Effector CD8-positive, alpha-beta T cell (primary cell): ENCODE data around the gene TMEM52B.
A peak's percentile ranks its signal among the peaks of the same experiment; 100 is the strongest.
"Not testable (repeated sequence)": the region's sequence is repeated elsewhere in the genome, so short reads cannot be mapped to it uniquely, and the experiment has no call there.

Experiments used
- DNase-seq: peaks from one replicate; lab custom pipeline; 2025; lab: John Stamatoyannopoulos, UW

TMEM52B gene

GRCh38 chr12:10171973-10172728 is 6.7 kb upstream of the TMEM52B start, which contains the start of gene OLR1:
Gene OLR1 (minus strand): TSS chr12:10172132. CDS start chr12:10172077, 55 bp downstream.
- DNase-seq, result no peak

GRCh38 chr12:10174986-10175614 is 3.7 kb upstream of the TMEM52B start:
- DNase-seq, result no peak

GRCh38 chr12:10175846-10176636 is 2.8 kb upstream of the TMEM52B start:
- DNase-seq, result no peak

- DNase-seq, result no peak
Measured at GRCh38 chr12:10179776-10180181, 947 bp downstream of the TMEM52B start.

- no peak for DNase-seq
Measured at GRCh38 chr12:10182354-10183049, 3.7 kb downstream of the TMEM52B start.

GRCh38 chr12:10184261-10184843 is 5.5 kb downstream of the TMEM52B start:
- DNase-seq, result no peak

GRCh38 chr12:10186299-10186698 is 7.5 kb downstream of the TMEM52B start:
- DNase-seq, result no peak

- DNase-seq, result not testable (repeated sequence)
Measured at GRCh38 chr12:10186958-10187357, 8.1 kb downstream of the TMEM52B start.

- no peak for DNase-seq
Measured at GRCh38 chr12:10189653-10190052, 10.8 kb downstream of the TMEM52B start.

- DNase-seq, result peak; percentile 7
Measured at GRCh38 chr12:10190558-10191388, 11.9 kb downstream of the TMEM52B start.

- no peak for DNase-seq
Measured at GRCh38 chr12:10191865-10192264, 13.0 kb downstream of the TMEM52B start.

- DNase-seq, result no peak
Measured at GRCh38 chr12:10194160-10194670, 15.4 kb downstream of the TMEM52B start.

- no peak for DNase-seq
Measured at GRCh38 chr12:10196210-10196609, 17.4 kb downstream of the TMEM52B start.

GRCh38 chr12:10197879-10198278 is 19.0 kb downstream of the TMEM52B start:
- no peak for DNase-seq

- not testable (repeated sequence) for DNase-seq
Measured at GRCh38 chr12:10204495-10204894, 25.7 kb downstream of the TMEM52B start.

- DNase-seq, result no peak
Measured at GRCh38 chr12:10205220-10205807, 26.5 kb downstream of the TMEM52B start.

- DNase-seq, result no peak
Measured at GRCh38 chr12:10207136-10207535, 28.3 kb downstream of the TMEM52B start.

GRCh38 chr12:10210225-10210624 is 31.4 kb downstream of the TMEM52B start:
- no peak for DNase-seq

GRCh38 chr12:10211101-10211939 is 32.5 kb downstream of the TMEM52B start:
- no peak for DNase-seq
